ENCODE measurements around the gene TCF7L1. TPM values are rescaled to one million over a fixed set of nuclear protein-coding genes. Genes with fewer than 3 reads are reported as not detected.

Gene TCF7L1
- total RNA-seq, 6 experiments from 2014 or later = 1.2 to 8.8 (median 3.7) TPM

- Histone ChIP-seq H3K9me3 (no peaks in the 10 kb centered on the region), H3K36me3 (no peaks in the 10 kb centered on the region), H3K4me1 (no peaks in the 10 kb centered on the region), H3K27me3 (no peaks in the 10 kb centered on the region), H3K4me3 (no peak overlapping the region), H3K27ac (no peak overlapping the region)
- no peak for TF ChIP-seq CTCF (IDR thresholded peaks at IDR 0.05)
- no peak for TF ChIP-seq POLR2A (IDR thresholded peaks at IDR 0.05)
- intact Hi-C loops (cut with DNase I) = no loop called here
- ATAC-seq (no peak), DNase-seq (no peak)
- 70% methylated on average over 2 of the region's 7 CpGs for WGBS (ENCODE audit: insufficient coverage, low coverage, low lambda C conversion rate, missing lambda C conversion rate)
Measured at GRCh38 chr2:85242321-85242720, 109.1 kb downstream of the TCF7L1 start.

GRCh38 chr2:85243101-85244072 lies 110.2 kb downstream of the TCF7L1 start:
- Histone ChIP-seq H3K27ac (no peak overlapping the region), H3K4me3 (no peak overlapping the region), H3K9me3 (no peaks in the 10 kb centered on the region), H3K4me1 (no peaks in the 10 kb centered on the region), H3K27me3 (no peaks in the 10 kb centered on the region), H3K36me3 (no peaks in the 10 kb centered on the region)
- peak; percentile 73 to 80 (median 76) for ATAC-seq
- WGBS (ENCODE audit: insufficient coverage, low coverage, low lambda C conversion rate, missing lambda C conversion rate) = 70% methylated on average over 19 of the region's 24 CpGs
- intact Hi-C loops (cut with DNase I) = no loop called here
- peak in 2 of 3 donors; percentile 47 to 58 for DNase-seq
- no peak for TF ChIP-seq POLR2A (IDR thresholded peaks at IDR 0.05)
- peak; percentile 14 to 50 (median 46) for TF ChIP-seq CTCF (IDR thresholded peaks at IDR 0.05)

GRCh38 chr2:85244828-85245227 lies 111.6 kb downstream of the TCF7L1 start:
- no peak for TF ChIP-seq CTCF (IDR thresholded peaks at IDR 0.05)
- Histone ChIP-seq H3K9me3 (no peaks in the 10 kb centered on the region), H3K36me3 (no peaks in the 10 kb centered on the region), H3K4me3 (no peak overlapping the region), H3K27me3 (no peaks in the 10 kb centered on the region), H3K4me1 (peaks cover 0 to 10% (median 8%) of the 10 kb centered on the region in 4 donors), H3K27ac (no peak overlapping the region)
- no peak for ATAC-seq
- WGBS (ENCODE audit: insufficient coverage, low coverage, low lambda C conversion rate, missing lambda C conversion rate) = 69% methylated on average over 7 of the region's 7 CpGs
- DNase-seq = no peak
- intact Hi-C loops (cut with DNase I) = no loop called here

GRCh38 chr2:85245891-85246290 lies 112.7 kb downstream of the TCF7L1 start:
- intact Hi-C loops (cut with DNase I) = no loop called here
- TF ChIP-seq POLR2A (IDR thresholded peaks at IDR 0.05) (no peak), CTCF (IDR thresholded peaks at IDR 0.05) (no peak)
- 68% methylated on average over 2 of the region's 4 CpGs for WGBS (ENCODE audit: insufficient coverage, low coverage, low lambda C conversion rate, missing lambda C conversion rate)
- H3K36me3 ChIP-seq = no peaks in the 10 kb centered on the region
- H3K27me3 ChIP-seq = no peaks in the 10 kb centered on the region
- no peaks in the 10 kb centered on the region for H3K9me3 ChIP-seq
- DNase-seq (no peak), ATAC-seq (no peak)
- H3K4me1 ChIP-seq = peaks cover 0 to 19% (median 11%) of the 10 kb centered on the region in 4 donors
- H3K4me3 ChIP-seq = no peak overlapping the region
- H3K27ac ChIP-seq = no peak overlapping the region

Measured in right lobe of liver (tissue), 6 donors.